TTC549 (cell line): ENCODE data around the gene LIMK2.
"Not testable (repeated sequence)": the region's sequence is repeated elsewhere in the genome, so short reads cannot be mapped to it uniquely, and the experiment has no call there.

ENCODE experiments used
- FAIRE-seq: peaks from 2 replicates; lab custom pipeline; 2012; peaks lifted over from hg19 to GRCh38; lab: Jason Lieb, UNC

LIMK2 gene

GRCh38 chr22:31211482-31211861 lies 626 bp upstream of the LIMK2 start:
- no peak for FAIRE-seq

- FAIRE-seq, result no peak
Measured at GRCh38 chr22:31212783-31213629, 908 bp downstream of the LIMK2 start.

- FAIRE-seq, result no peak
Measured at GRCh38 chr22:31215018-31215535, 3.0 kb downstream of the LIMK2 start.

- FAIRE-seq, result no peak
Measured at GRCh38 chr22:31218565-31219262, 6.6 kb downstream of the LIMK2 start.

GRCh38 chr22:31221084-31221483 lies 9.0 kb downstream of the LIMK2 start:
- FAIRE-seq, result no peak

GRCh38 chr22:31222736-31223135 lies 10.6 kb downstream of the LIMK2 start:
- no peak for FAIRE-seq

GRCh38 chr22:31223786-31224191 lies 11.7 kb downstream of the LIMK2 start:
- no peak for FAIRE-seq

GRCh38 chr22:31224691-31225090 lies 12.6 kb downstream of the LIMK2 start:
- not testable (repeated sequence) for FAIRE-seq

GRCh38 chr22:31227186-31227585 lies 15.1 kb downstream of the LIMK2 start:
- FAIRE-seq, result no peak

GRCh38 chr22:31229402-31230079 lies 17.4 kb downstream of the LIMK2 start:
- no peak for FAIRE-seq

- no peak for FAIRE-seq
Measured at GRCh38 chr22:31230155-31230870, 18.2 kb downstream of the LIMK2 start.

GRCh38 chr22:31230871-31231621 lies 18.9 kb downstream of the LIMK2 start:
- no peak for FAIRE-seq

GRCh38 chr22:31233001-31233400 lies 20.9 kb downstream of the LIMK2 start:
- no peak for FAIRE-seq

- FAIRE-seq, result no peak
Measured at GRCh38 chr22:31235081-31235480, 23.0 kb downstream of the LIMK2 start.

GRCh38 chr22:31236044-31236443 lies 23.9 kb downstream of the LIMK2 start:
- FAIRE-seq, result not testable (repeated sequence)

GRCh38 chr22:31238057-31238456 lies 26.0 kb downstream of the LIMK2 start:
- FAIRE-seq, result no peak

GRCh38 chr22:31239771-31240370 lies 27.8 kb downstream of the LIMK2 start:
- no peak for FAIRE-seq

- FAIRE-seq, result no peak
Measured at GRCh38 chr22:31241200-31241599, 29.1 kb downstream of the LIMK2 start.

GRCh38 chr22:31241936-31242335 lies 29.8 kb downstream of the LIMK2 start:
- no peak for FAIRE-seq

GRCh38 chr22:31243339-31244045 lies 31.4 kb downstream of the LIMK2 start:
- FAIRE-seq, result no peak
